Measurements from ENCODE around the gene PHACTR1.

GRCh38 chr6:13250703-13251102, 534.1 kb downstream of the PHACTR1 start:
- TF ChIP-seq NR3C1 (CRISPR knock-in tag; conservative IDR thresholded peaks at IDR 0.05; ENCODE audit: low read depth) (no peak), ESRRA (CRISPR knock-in tag; IDR thresholded peaks at IDR 0.05; ENCODE audit: borderline replicate concordance) (no peak), SP1 (CRISPR knock-in tag; conservative IDR thresholded peaks at IDR 0.05) (no peak), ELF4 (CRISPR knock-in tag; IDR thresholded peaks at IDR 0.05; ENCODE audit: low read depth) (no peak), CREB1 (CRISPR knock-in tag; IDR thresholded peaks at IDR 0.05) (no peak), GTF2I (CRISPR knock-in tag; conservative IDR thresholded peaks at IDR 0.05) (no peak), USF1 (CRISPR knock-in tag; IDR thresholded peaks at IDR 0.05) (no peak), SMAD4 (CRISPR knock-in tag; IDR thresholded peaks at IDR 0.05) (no peak), MXD4 (CRISPR knock-in tag; IDR thresholded peaks at IDR 0.05; ENCODE audit: borderline replicate concordance) (no peak), ZNF512 (CRISPR knock-in tag; IDR thresholded peaks at IDR 0.05; ENCODE audit: borderline replicate concordance) (no peak)
- TF ChIP-seq, protein P1, sequence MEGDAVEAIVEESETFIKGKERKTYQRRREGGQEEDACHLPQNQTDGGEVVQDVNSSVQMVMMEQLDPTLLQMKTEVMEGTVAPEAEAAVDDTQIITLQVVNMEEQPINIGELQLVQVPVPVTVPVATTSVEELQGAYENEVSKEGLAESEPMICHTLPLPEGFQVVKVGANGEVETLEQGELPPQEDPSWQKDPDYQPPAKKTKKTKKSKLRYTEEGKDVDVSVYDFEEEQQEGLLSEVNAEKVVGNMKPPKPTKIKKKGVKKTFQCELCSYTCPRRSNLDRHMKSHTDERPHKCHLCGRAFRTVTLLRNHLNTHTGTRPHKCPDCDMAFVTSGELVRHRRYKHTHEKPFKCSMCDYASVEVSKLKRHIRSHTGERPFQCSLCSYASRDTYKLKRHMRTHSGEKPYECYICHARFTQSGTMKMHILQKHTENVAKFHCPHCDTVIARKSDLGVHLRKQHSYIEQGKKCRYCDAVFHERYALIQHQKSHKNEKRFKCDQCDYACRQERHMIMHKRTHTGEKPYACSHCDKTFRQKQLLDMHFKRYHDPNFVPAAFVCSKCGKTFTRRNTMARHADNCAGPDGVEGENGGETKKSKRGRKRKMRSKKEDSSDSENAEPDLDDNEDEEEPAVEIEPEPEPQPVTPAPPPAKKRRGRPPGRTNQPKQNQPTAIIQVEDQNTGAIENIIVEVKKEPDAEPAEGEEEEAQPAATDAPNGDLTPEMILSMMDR (IDR thresholded peaks at IDR 0.05): no peak
- TF ChIP-seq, protein P2, sequence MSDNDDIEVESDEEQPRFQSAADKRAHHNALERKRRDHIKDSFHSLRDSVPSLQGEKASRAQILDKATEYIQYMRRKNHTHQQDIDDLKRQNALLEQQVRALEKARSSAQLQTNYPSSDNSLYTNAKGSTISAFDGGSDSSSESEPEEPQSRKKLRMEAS (CRISPR knock-in tag; IDR thresholded peaks at IDR 0.05): no peak
- TF ChIP-seq, protein P3, sequence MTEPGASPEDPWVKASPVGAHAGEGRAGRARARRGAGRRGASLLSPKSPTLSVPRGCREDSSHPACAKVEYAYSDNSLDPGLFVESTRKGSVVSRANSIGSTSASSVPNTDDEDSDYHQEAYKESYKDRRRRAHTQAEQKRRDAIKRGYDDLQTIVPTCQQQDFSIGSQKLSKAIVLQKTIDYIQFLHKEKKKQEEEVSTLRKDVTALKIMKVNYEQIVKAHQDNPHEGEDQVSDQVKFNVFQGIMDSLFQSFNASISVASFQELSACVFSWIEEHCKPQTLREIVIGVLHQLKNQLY (CRISPR knock-in tag; IDR thresholded peaks at IDR 0.05): no peak

Data from WTC11 (cell line).